ENCODE measurements around the gene PSME2.
A peak's percentile ranks its signal among the peaks of the same experiment; 100 is the strongest.

PSME2 gene

DNA sequence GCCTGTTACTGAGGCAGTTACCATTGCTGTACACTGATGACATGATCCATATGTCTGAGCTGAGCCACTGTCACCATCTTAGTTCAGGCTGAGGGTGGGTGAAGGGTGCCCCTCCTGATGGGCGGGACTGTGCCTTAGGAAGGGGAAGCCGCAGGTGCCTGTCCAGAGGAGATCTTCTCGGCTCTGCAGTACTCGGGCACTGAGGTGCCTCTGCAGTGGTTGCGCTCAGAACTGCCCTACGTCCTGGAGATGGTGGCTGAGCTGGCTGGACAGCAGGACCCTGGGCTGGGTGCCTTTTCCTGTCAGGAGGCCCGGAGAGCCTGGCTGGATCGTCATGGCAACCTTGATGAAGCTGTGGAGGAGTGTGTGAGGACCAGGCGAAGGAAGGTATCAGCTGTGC lies 4.6 kb upstream of the PSME2 start:
- DNase-seq = no peak

GRCh38 chr14:24150567-24150966 lies 4.2 kb upstream of the PSME2 start:
- no peak for DNase-seq

GRCh38 chr14:24150061-24150460 lies 3.7 kb upstream of the PSME2 start:
- peak; percentile 14 for DNase-seq

- DNase-seq = no peak
Measured at GRCh38 chr14:24149302-24149969, 3.0 kb upstream of the PSME2 start.

GRCh38 chr14:24147761-24148428 lies 1.5 kb upstream of the PSME2 start:
- no peak for DNase-seq

GRCh38 chr14:24146978-24147760 lies 759 bp upstream of the PSME2 start, which contains the start of gene RNF31:
RNF31 (plus strand) TSS chr14:24147498; CDS start chr14:24147699, 201 bp downstream.
- peak; percentile 99 for DNase-seq

- DNase-seq = no peak
Measured at GRCh38 chr14:24145690-24146452, 539 bp downstream of the PSME2 start.

- DNase-seq = no peak
Measured at GRCh38 chr14:24145219-24145618, 1.2 kb downstream of the PSME2 start.

GRCh38 chr14:24144451-24144850 lies 2.0 kb downstream of the PSME2 start:
- DNase-seq = no peak

- no peak for DNase-seq
Measured at GRCh38 chr14:24143511-24143910, 2.9 kb downstream of the PSME2 start.

GRCh38 chr14:24141097-24141880 lies 5.1 kb downstream of the PSME2 start, which contains the start of gene EMC9:
EMC9 (minus strand) TSS chr14:24141591; CDS start chr14:24141304, 287 bp downstream.
- peak; percentile 100 for DNase-seq

DNA sequence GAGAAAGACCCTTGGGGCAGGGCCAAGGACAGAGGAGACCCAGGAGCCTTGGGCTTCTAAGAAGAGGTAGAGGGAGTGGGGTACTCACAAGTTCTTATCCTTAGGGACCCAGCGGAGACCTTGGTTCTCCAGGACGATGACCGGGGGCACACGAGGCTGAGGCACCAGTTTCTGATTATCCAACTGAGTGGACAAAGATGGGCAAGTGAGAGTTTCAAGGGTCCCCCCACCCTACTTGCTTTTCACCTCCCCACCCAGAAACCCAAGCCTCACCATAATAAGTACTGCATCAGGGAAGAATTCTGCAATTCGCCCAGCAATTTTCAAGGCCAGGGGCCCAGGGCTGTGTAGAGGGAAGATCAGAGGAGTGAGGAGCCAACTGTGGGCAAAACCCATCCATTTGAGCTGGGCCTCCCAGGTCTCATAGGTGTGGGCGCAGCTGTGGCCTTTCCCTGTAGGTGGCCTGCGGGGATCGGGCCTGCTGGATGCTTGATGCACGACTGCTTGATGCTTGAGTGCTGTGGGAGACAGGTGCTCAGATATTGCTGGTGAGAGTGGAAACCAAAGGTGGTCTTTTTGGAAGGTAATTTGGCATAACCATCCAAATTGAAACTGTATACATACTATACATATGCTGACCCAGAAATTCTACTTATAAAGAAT lies 7.0 kb downstream of the PSME2 start:
- DNase-seq = no peak

DNA sequence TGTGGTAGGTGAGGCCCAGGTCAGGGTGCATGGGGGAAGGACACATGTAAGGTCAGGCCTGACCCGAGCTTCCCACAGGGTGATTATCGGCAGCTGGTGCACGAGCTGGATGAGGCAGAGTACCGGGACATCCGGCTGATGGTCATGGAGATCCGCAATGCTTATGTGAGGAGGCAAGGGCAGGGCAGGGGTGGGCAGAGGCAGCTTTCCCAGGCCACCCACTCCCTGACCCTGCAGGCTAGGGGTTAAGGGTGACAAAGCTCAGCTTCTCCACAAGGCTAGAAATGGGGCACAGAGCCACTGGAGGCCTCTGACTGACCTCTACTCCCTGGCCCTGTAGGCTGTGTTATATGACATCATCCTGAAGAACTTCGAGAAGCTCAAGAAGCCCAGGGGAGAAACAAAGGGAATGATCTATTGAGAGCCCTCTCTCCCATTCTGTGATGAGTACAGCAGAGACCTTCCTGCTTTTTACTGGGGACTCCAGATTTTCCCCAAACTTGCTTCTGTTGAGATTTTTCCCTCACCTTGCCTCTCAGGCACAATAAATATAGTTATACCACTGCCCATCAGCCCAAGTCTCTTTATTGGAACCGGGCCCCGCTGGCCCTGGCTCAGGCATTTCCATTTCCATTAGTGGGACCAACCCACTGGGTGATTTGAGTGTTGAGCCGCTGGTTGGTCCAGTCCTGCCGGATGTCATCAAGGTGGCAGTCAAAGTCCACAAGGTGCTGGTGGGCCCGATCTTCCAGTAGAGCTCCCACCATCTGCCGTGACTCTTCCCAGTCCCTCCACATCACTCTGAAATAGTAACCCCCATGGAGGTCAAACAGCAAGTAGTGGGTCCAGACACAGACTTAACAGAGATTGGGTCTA lies 7.8 kb downstream of the PSME2 start:
- no peak for DNase-seq

DNA sequence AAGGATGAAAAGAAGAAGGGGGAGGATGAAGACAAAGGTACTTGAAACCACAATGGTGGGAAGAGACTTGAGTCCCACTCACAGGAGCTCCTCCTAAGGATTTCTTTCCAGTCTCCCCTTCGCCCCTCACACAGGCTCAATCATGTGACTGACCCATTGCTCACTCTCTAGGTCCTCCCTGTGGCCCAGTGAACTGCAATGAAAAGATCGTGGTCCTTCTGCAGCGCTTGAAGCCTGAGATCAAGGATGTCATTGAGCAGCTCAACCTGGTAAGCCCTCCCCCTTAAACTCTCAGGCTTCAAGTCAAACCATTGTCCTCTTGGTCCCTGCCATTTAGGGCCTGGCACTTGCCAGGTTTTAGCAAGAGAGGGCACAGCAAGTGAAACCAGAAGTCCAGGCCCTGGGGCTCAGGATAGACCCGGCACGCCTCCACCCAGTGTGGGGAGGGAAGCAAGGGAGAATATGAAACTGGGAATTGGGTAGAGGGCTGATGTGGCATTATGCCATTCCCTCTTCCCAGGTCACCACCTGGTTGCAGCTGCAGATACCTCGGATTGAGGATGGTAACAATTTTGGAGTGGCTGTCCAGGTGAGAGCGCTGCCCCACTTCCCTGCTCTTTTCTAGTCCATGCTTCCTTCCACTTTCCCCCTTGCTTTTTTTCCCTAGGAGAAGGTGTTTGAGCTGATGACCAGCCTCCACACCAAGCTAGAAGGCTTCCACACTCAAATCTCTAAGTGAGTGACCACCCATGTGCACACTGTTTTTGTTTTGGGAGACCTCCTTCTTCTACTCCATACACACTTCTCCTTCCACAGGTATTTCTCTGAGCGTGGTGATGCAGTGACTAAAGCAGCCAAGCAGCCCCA lies 8.6 kb downstream of the PSME2 start:
- DNase-seq = no peak

DNA sequence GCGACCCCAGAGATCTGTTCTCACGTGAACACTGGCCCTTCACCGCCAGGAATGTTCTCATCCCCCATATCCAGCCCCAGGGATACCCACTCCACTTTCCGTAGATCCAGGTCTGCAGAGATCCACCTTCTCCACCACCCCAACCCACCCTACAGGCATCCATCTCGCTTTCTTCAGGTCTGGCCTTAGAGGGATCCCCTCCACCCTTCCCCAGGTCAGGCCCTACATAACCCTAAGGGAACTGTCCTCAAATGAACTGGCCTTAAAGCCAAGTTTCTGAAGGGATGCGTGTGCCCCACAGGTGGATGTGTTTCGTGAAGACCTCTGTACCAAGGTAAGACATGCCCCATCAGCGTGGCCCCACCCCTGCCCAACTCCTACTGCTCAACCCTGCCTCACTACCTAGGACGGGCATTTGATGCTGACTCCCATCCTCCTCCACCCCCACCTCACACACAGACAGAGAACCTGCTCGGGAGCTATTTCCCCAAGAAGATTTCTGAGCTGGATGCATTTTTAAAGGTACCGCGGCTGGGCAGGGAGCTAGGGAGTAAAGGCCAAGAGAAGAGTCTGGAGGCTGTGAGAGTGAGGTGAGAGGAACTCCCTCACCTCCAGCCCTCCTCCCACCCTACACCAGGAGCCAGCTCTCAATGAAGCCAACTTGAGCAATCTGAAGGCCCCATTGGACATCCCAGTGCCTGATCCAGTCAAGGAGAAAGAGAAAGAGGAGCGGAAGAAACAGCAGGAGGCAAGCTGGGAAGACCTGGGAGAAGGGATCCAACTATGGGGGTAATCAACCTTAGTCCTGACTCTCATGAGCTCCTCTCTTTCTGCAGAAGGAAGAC lies 9.5 kb downstream of the PSME2 start:
- DNase-seq = no peak

GRCh38 chr14:24135834-24136683 lies 10.4 kb downstream of the PSME2 start, which contains the start of gene PSME1:
PSME1 (plus strand) TSS chr14:24136194; CDS start chr14:24136263, 69 bp downstream.
- DNase-seq = peak; percentile 95

DNA sequence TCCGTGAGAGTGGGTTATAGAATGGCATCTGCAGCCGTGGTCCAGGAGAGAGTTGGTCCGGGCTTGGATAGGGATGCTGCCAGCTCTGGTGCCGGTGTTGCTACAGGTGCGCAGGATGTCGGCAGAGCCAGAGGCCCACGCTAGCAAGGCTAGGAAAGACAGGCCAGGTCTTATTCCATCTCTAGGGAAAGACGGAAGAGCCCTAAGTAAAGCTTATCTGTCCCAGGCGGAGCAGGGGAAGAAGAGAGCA lies 10.9 kb downstream of the PSME2 start:
- no peak for DNase-seq

DNA sequence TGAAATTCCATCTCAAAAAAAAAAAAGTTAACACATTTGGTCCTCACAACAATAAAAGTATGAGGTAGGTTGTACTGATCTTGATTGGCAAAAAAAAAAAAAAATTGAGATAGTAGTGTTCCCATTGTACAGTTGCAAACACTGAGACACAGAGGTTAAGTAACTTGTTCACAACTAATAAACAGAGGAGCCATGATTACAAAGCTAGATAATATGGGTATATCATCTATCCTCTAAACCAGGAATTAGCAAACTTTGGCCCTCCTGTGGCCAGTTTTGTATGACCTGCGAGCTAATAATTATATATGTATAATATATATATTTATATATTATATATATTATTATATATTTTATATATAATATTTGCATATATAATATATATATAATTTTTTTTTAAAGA lies 12.7 kb downstream of the PSME2 start:
- no peak for DNase-seq

Data from femur (tissue), 1 donor.